Measurements from ENCODE around the gene CLSTN3.

CLSTN3 gene

GRCh38 chr12:7193674-7194073, 63.5 kb downstream of the CLSTN3 start:
- DNase-seq, result no peak

DNA sequence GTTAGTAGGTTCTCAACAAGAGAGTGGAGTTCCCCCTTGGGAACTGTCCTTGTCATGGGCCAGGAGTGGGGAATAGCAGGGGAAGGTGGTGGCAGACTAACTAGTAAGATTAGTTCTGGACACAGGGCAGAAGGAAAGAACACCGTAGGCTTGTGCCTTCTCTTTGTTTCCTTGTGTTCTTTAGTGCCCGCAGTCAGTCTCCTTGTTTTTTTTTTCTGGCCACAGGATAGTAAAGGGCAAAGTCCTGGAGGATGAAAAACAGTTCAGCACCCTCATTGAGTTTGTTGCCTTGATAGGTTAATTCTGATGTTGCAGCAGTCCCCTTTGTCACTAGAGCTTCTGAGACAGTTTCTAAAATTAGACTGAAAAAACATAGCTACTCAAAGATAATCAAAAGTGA, 67.7 kb downstream of the CLSTN3 start:
- no peak for DNase-seq

DNA sequence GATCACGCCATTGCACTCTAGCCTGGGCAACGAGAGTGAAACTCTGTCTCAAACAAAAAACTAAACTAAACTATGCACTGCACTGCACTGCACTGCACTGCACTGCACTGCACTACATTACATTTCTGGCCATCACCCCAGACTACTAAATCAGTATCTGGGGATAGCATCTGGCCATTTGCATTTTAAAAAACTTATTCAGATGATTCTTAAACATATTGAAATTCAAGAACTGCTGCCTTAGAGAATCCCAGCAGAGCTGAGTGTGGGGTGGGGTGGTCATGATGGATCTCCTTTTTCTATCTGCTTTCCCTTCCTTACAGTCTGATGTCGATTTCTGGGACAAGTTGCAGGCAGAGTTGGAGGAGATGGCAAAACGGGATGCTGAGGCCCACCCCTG, 72.9 kb downstream of the CLSTN3 start:
- DNase-seq, result no peak

- no peak for DNase-seq
Measured at GRCh38 chr12:7205091-7205490, 74.9 kb downstream of the CLSTN3 start.

DNA sequence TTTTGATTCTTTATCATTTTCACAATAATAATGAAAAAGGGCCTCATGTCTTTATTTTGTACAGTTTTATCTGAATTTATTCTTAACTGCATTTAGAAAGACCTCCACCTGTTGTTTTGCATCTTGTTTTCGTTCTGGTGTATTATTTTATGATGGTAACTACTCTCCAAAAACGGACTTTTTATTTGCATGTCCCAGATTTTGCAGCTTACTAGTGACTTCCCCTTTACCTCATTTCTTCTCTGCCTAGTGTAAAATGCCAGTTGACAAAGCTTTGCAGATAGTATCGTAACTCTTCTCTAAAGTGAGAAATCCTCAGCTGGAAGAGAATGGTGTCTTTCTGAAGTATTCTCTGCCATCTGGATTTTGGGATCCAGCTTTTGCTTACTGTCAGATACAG, 76.5 kb downstream of the CLSTN3 start:
- no peak for DNase-seq

- DNase-seq, result no peak
Measured at GRCh38 chr12:7207866-7208625, 77.9 kb downstream of the CLSTN3 start.
